Liver (tissue), 9 donors: ENCODE measurements around the gene KDM4C. TPM values are rescaled to one million over a fixed set of nuclear protein-coding genes. Genes with fewer than 3 reads are reported as not detected.

Source experiments
- DNase-seq: peaks from one replicate; pipeline ENCODE4 v3.0.0-alpha.2; 2017; ENCODE audit warnings: low spot score
- H3K27ac ChIP-seq, 2 donors: one replicate each; pipeline ENCODE4 v1.7.0; 2013; ENCODE audit warnings: inconsistent platforms in 2 of 2, low read length in 2 of 2, control low read depth in 1 of 2, low read depth in 1 of 2, mild to moderate bottlenecking in 1 of 2
- H3K27me3 ChIP-seq, 4 donors: one replicate each; pipeline versions ENCODE4 v1.6.1 to v1.7.0; 2013; ENCODE audit warnings: low read length in 3 of 4, inconsistent platforms in 1 of 4, mild to moderate bottlenecking in 1 of 4, moderate library complexity in 1 of 4; ENCODE audit not compliant: control insufficient read depth in 4 of 4, insufficient read depth in 4 of 4
- H3K36me3 ChIP-seq, 4 donors: one replicate each; pipeline versions ENCODE4 v1.6.1 to v1.7.0; 2013; ENCODE audit warnings: low read length in 3 of 4, mild to moderate bottlenecking in 3 of 4, low read depth in 1 of 4, moderate library complexity in 1 of 4; ENCODE audit not compliant: control insufficient read depth in 4 of 4, insufficient read depth in 3 of 4
- H3K4me1 ChIP-seq, 4 donors: one replicate each; pipeline versions ENCODE4 v1.6.1 to v1.7.0; 2013; ENCODE audit warnings: low read length in 3 of 4, mild to moderate bottlenecking in 3 of 4, moderate library complexity in 1 of 4; ENCODE audit not compliant: control insufficient read depth in 4 of 4, insufficient read depth in 4 of 4
- H3K4me3 ChIP-seq, 3 donors: one replicate each; pipeline versions ENCODE4 v1.6.1 to v1.7.0; 2013; ENCODE audit warnings: low read length in 3 of 3, control low read depth in 1 of 3, low read depth in 1 of 3, mild to moderate bottlenecking in 1 of 3
- H3K9ac ChIP-seq, 2 donors: one replicate each; pipeline ENCODE4 v1.7.0; 2013; ENCODE audit warnings: low read length in 2 of 2, mild to moderate bottlenecking in 2 of 2, moderate library complexity in 2 of 2, control low read depth in 1 of 2, low read depth in 1 of 2
- H3K9me3 ChIP-seq, 4 donors: one replicate each; pipeline versions ENCODE4 v1.6.1 to v1.7.0; 2013; ENCODE audit warnings: low read length in 3 of 4; ENCODE audit not compliant: control insufficient read depth in 4 of 4
- EGR1 ChIP-seq, 2 donors: IDR thresholded peaks; 2 replicates each; pipeline ENCODE4 v1.6.1; 2016 to 2018; ENCODE audit warnings: antibody characterized with exemption in 2 of 2, low read depth in 2 of 2
- FOXA1 ChIP-seq: IDR thresholded peaks from 2 replicates; pipeline ENCODE4 v1.6.1; 2016; ENCODE audit warnings: antibody characterized with exemption
- FOXA2 ChIP-seq: IDR thresholded peaks from 2 replicates; pipeline ENCODE4 v1.6.1; 2016; ENCODE audit warnings: antibody characterized with exemption
- GABPA ChIP-seq, 2 donors: IDR thresholded peaks in 1 of 2; conservative IDR thresholded peaks in 1 of 2; 2 replicates each; pipeline ENCODE4 v1.6.1; 2016; ENCODE audit warnings: antibody characterized with exemption in 2 of 2, mild to moderate bottlenecking in 1 of 2, moderate library complexity in 1 of 2
- HNF4A ChIP-seq, 2 donors: conservative IDR thresholded peaks; 2 replicates each; pipeline ENCODE4 v1.6.1; 2016; ENCODE audit warnings: antibody characterized with exemption in 2 of 2, mild to moderate bottlenecking in 2 of 2
- HNF4G ChIP-seq: IDR thresholded peaks from 2 replicates; pipeline ENCODE4 v1.6.1; 2016; ENCODE audit warnings: antibody characterized with exemption
- JUND ChIP-seq, 2 donors: IDR thresholded peaks; 2 replicates each; pipeline ENCODE4 v1.6.1; 2016; ENCODE audit warnings: antibody characterized with exemption in 2 of 2
- NR2F2 ChIP-seq: IDR thresholded peaks from 2 replicates; pipeline ENCODE4 v1.6.1; 2016; ENCODE audit warnings: antibody characterized with exemption
- RAD21 ChIP-seq, 2 donors: IDR thresholded peaks; 2 replicates each; pipeline ENCODE4 v1.6.1; 2016; ENCODE audit warnings: antibody characterized with exemption in 2 of 2, mild to moderate bottlenecking in 2 of 2
- RXRA ChIP-seq, 2 donors: IDR thresholded peaks; 2 replicates each; pipeline ENCODE4 v1.6.1; 2017 to 2018; ENCODE audit warnings: antibody characterized with exemption in 2 of 2, mild to moderate bottlenecking in 1 of 2
- SP1 ChIP-seq: IDR thresholded peaks from 2 replicates; pipeline ENCODE4 v1.6.1; 2018; ENCODE audit warnings: antibody characterized with exemption, mild to moderate bottlenecking
- TAF1 ChIP-seq: conservative IDR thresholded peaks from 2 replicates; pipeline ENCODE4 v1.6.1; 2016; ENCODE audit warnings: antibody characterized with exemption, mild to moderate bottlenecking
- YY1 ChIP-seq: IDR thresholded peaks from 2 replicates; pipeline ENCODE4 v1.6.1; 2016; ENCODE audit warnings: antibody characterized with exemption, mild to moderate bottlenecking
- WGBS: extraction: QIAGEN DNeasy Blood & Tissue Kit; methylation state at CpG from one replicate; pipeline ENCODE4 v1.1.7; 2013; 5-methylcytosine and 5-hydroxymethylcytosine counted together
- polyA plus RNA-seq, 2 donors: library from polyadenylated mRNA; stranded (reverse) in 1 of 2; unstranded in 1 of 2; fragments of 200-250 nt in 1 of 2; fragments of >200 nt in 1 of 2; fragmentation: Nextera tagmentation in 1 of 2; extraction: Ambion mirVana in 1 of 2; gene quantifications; one replicate each; pipeline versions ENCODE4 v1.2.1 to v1.2.3, GENCODE V29; 2013 to 2015
- total RNA-seq, 2 donors: library from RNA; depleted of rRNA; stranded (reverse); fragments of >200 nt; gene quantifications; one replicate each; pipeline ENCODE4 v1.2.3, GENCODE V29; 2014
- TF ChIP-seq, protein P1 (sequence below): fragments of 150-350 bp; IDR thresholded peaks from 2 replicates; pipeline ENCODE4 v1.5.1; 2017; ENCODE audit warnings: improper control_type of control experiment, low read depth, low read length; ENCODE audit not compliant: missing input control
- TF ChIP-seq, protein P2 (sequence below): IDR thresholded peaks from 2 replicates; pipeline ENCODE4 v1.6.1; 2016; ENCODE audit warnings: antibody characterized with exemption
- TF ChIP-seq, protein P3 (sequence below): IDR thresholded peaks from 2 replicates; pipeline ENCODE4 v1.6.1; 2016; ENCODE audit warnings: antibody characterized with exemption
- TF ChIP-seq, protein P4 (sequence below): IDR thresholded peaks from 2 replicates; pipeline ENCODE4 v1.6.1; 2016; ENCODE audit warnings: antibody characterized with exemption
- donor health status: healthy.
- donor health status: healthy.
- donor health status: healthy.
- donor health status: healthy.
- donor health status: healthy.

KDM4C gene
- total and polyA plus RNA-seq, 4 donors: 4.3 to 40.2 (median 24.0) TPM

DNA sequence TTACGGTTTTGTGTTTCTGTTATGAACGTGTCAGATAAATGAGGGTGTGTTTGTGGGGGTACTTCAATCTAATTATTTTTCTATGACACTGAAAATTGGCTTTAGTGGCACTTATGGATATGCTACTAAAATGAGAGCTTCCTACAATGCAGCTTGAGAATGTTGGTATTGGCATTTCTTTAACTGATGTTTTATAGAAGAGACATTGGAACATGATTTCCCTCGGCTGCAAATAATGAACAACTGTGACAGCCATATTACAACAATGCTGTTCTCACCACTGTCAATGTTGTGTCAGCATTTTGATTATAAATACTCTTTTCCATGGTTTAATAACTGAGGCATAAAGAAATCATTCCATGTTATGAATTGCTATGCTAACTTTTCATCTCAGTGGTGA is 279.4 kb downstream of the KDM4C start (continued):
- TF ChIP-seq GABPA (IDR thresholded peaks at IDR 0.05 in 1 of 2, conservative IDR thresholded peaks at IDR 0.05 in 1 of 2): no peak
- TF ChIP-seq, protein P1, sequence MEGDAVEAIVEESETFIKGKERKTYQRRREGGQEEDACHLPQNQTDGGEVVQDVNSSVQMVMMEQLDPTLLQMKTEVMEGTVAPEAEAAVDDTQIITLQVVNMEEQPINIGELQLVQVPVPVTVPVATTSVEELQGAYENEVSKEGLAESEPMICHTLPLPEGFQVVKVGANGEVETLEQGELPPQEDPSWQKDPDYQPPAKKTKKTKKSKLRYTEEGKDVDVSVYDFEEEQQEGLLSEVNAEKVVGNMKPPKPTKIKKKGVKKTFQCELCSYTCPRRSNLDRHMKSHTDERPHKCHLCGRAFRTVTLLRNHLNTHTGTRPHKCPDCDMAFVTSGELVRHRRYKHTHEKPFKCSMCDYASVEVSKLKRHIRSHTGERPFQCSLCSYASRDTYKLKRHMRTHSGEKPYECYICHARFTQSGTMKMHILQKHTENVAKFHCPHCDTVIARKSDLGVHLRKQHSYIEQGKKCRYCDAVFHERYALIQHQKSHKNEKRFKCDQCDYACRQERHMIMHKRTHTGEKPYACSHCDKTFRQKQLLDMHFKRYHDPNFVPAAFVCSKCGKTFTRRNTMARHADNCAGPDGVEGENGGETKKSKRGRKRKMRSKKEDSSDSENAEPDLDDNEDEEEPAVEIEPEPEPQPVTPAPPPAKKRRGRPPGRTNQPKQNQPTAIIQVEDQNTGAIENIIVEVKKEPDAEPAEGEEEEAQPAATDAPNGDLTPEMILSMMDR: no peak

DNA sequence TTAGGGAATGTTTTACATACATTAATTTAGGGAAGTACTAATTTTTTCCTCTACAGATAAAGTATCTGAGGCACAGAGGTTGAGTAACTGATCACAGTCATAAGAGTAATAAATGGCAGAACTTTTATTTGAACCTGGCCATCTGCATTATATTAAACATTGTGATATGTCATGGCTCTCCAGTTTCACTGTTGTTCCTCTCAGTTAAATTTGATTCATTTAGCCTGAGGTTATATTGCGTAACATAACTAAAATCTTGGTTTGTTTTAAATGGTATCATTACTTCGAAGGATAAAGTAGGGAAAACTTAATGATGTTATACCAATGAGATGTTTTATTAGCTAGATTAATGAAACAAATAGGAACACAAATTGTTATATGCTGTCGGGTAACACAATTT is 284.4 kb downstream of the KDM4C start:
- WGBS: 99% methylated on average over 3 of the region's 3 CpGs
- Histone ChIP-seq H3K9ac (no peak overlapping the region), H3K27ac (no peak overlapping the region), H3K9me3 (no peaks in the 10 kb centered on the region), H3K4me1 (no peaks in the 10 kb centered on the region), H3K36me3 (peaks cover 0 to 3% (median 1%) of the 10 kb centered on the region in 4 donors), H3K4me3 (no peak overlapping the region), H3K27me3 (no peaks in the 10 kb centered on the region)
- TF ChIP-seq FOXA2 (no peak), SP1 (no peak), GABPA (IDR thresholded peaks at IDR 0.05 in 1 of 2, conservative IDR thresholded peaks at IDR 0.05 in 1 of 2) (no peak), NR2F2 (no peak), RAD21 (IDR thresholded peaks at IDR 0.05) (no peak), HNF4A (conservative IDR thresholded peaks at IDR 0.05) (no peak), JUND (IDR thresholded peaks at IDR 0.05) (no peak), RXRA (IDR thresholded peaks at IDR 0.05) (no peak), EGR1 (IDR thresholded peaks at IDR 0.05; ENCODE audit: low read depth in 2 of 2) (no peak)
- TF ChIP-seq, protein P2, sequence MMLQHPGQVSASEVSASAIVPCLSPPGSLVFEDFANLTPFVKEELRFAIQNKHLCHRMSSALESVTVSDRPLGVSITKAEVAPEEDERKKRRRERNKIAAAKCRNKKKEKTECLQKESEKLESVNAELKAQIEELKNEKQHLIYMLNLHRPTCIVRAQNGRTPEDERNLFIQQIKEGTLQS: no peak
- TF ChIP-seq, protein P3, sequence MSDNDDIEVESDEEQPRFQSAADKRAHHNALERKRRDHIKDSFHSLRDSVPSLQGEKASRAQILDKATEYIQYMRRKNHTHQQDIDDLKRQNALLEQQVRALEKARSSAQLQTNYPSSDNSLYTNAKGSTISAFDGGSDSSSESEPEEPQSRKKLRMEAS: no peak
- TF ChIP-seq, protein P1: no peak
- no peak for DNase-seq

DNA sequence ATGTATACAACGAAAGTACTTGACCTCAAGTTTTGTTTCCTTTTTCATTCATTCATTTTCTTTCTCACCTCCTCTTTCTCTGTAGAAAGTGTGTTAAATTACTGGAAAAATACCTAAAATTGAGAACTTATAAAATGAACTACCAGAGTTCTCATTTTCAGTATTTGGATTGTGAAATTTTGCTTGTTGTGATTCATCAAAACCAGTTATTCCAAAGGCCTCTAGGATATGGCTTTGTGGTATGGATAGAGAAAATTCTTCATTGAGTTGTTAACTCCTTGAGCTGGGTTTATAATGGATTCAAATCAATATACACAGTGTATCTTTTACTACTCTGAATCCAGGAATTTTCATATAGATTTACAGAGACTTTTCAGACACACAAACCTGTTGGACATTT is 287.6 kb downstream of the KDM4C start:
- Histone ChIP-seq H3K36me3 (peaks cover 0 to 6% (median 3%) of the 10 kb centered on the region in 4 donors), H3K4me3 (no peak overlapping the region), H3K9me3 (no peaks in the 10 kb centered on the region), H3K9ac (no peak overlapping the region), H3K4me1 (no peaks in the 10 kb centered on the region), H3K27me3 (no peaks in the 10 kb centered on the region), H3K27ac (no peak overlapping the region)
- DNase-seq: no peak
- 93% methylated on average over 1 of the region's 1 CpG for WGBS
- TF ChIP-seq YY1: no peak
- no peak for TF ChIP-seq FOXA1
- TF ChIP-seq RAD21 (IDR thresholded peaks at IDR 0.05): no peak
- TF ChIP-seq, protein P2: no peak
- TF ChIP-seq, protein P3: no peak
- no peak for TF ChIP-seq JUND (IDR thresholded peaks at IDR 0.05)
- TF ChIP-seq, protein P1: no peak
- no peak for TF ChIP-seq FOXA2
- TF ChIP-seq, protein P4, sequence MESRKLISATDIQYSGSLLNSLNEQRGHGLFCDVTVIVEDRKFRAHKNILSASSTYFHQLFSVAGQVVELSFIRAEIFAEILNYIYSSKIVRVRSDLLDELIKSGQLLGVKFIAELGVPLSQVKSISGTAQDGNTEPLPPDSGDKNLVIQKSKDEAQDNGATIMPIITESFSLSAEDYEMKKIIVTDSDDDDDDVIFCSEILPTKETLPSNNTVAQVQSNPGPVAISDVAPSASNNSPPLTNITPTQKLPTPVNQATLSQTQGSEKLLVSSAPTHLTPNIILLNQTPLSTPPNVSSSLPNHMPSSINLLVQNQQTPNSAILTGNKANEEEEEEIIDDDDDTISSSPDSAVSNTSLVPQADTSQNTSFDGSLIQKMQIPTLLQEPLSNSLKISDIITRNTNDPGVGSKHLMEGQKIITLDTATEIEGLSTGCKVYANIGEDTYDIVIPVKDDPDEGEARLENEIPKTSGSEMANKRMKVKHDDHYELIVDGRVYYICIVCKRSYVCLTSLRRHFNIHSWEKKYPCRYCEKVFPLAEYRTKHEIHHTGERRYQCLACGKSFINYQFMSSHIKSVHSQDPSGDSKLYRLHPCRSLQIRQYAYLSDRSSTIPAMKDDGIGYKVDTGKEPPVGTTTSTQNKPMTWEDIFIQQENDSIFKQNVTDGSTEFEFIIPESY: no peak
- no peak for TF ChIP-seq GABPA (IDR thresholded peaks at IDR 0.05 in 1 of 2, conservative IDR thresholded peaks at IDR 0.05 in 1 of 2)
- TF ChIP-seq HNF4A (conservative IDR thresholded peaks at IDR 0.05): no peak
- TF ChIP-seq HNF4G: no peak
- TF ChIP-seq TAF1: no peak
